ENCODE measurements around the gene MINPP1. TPM values are rescaled to one million over a fixed set of nuclear protein-coding genes. Genes with fewer than 3 reads are reported as not detected.
"Not testable (repeated sequence)": the region's sequence is repeated elsewhere in the genome, so short reads cannot be mapped to it uniquely, and the experiment has no call there.

Gene MINPP1
- polyA plus RNA-seq, 1 of the 3 experiments (the other 2 are of a cell fraction) = 23.7 TPM

- not testable (repeated sequence) for H3K9me3 ChIP-seq
Observed at GRCh38 chr10:87488733-87489132, 16.0 kb upstream of the MINPP1 start.

GRCh38 chr10:87490285-87490684 is 14.4 kb upstream of the MINPP1 start:
- POLR2A ChIA-PET = not testable (repeated sequence)

More at GRCh38 chr10:87488733-87489132, 16.0 kb upstream of the MINPP1 start:
- H2AFZ ChIP-seq (ENCODE audit: low read depth); H3K4me3 ChIP-seq (ENCODE audit: low read depth in 2 of 2, low read length in 1 of 2); H3K9ac ChIP-seq; DNase-seq; H3K27ac ChIP-seq (ENCODE audit: low read depth in 2 of 2, low read length in 1 of 2); H3K79me2 ChIP-seq (ENCODE audit: insufficient read depth); H3F3A ChIP-seq (replicated peaks; ENCODE audit: insufficient read depth); POLR2A ChIA-PET; H3K36me3 ChIP-seq (replicated peaks in 1 of 2; ENCODE audit: control insufficient read depth in 1 of 2, insufficient read depth in 2 of 2, low read length in 1 of 2); CTCF ChIA-PET; H3K4me1 ChIP-seq (ENCODE audit: control insufficient read depth in 1 of 2, insufficient read depth in 2 of 2, low read depth in 1 of 2, low read length in 1 of 2); H3K4me2 ChIP-seq; H3K27me3 ChIP-seq (ENCODE audit: insufficient read depth); H4K20me1 ChIP-seq (ENCODE audit: insufficient read depth); H3K9me2 ChIP-seq: not testable (repeated sequence)
- WGBS (ENCODE audit: low lambda C conversion rate) = 13% methylated on average over 1 of the region's 1 CpG

GRCh38 chr10:87492450-87492849 is 12.2 kb upstream of the MINPP1 start:
- H3K36me3 ChIP-seq (replicated peaks in 1 of 2; ENCODE audit: control insufficient read depth in 1 of 2, insufficient read depth in 2 of 2, low read length in 1 of 2); H3K4me1 ChIP-seq (ENCODE audit: control insufficient read depth in 1 of 2, insufficient read depth in 2 of 2, low read depth in 1 of 2, low read length in 1 of 2); POLR2A ChIA-PET; H4K20me1 ChIP-seq (ENCODE audit: insufficient read depth); CTCF ChIA-PET; H3F3A ChIP-seq (replicated peaks; ENCODE audit: insufficient read depth); H3K4me3 ChIP-seq (ENCODE audit: low read depth in 2 of 2, low read length in 1 of 2); H3K27me3 ChIP-seq (ENCODE audit: insufficient read depth); H3K9ac ChIP-seq; H2AFZ ChIP-seq (ENCODE audit: low read depth); H3K4me2 ChIP-seq; H3K9me3 ChIP-seq; H3K9me2 ChIP-seq; H3K27ac ChIP-seq (ENCODE audit: low read depth in 2 of 2, low read length in 1 of 2); H3K79me2 ChIP-seq (ENCODE audit: insufficient read depth); DNase-seq: not testable (repeated sequence)
- 68% methylated on average over 2 of the region's 2 CpGs for WGBS (ENCODE audit: low lambda C conversion rate)

More at GRCh38 chr10:87490285-87490684, 14.4 kb upstream of the MINPP1 start:
- H4K20me1 ChIP-seq (ENCODE audit: insufficient read depth); H3F3A ChIP-seq (replicated peaks; ENCODE audit: insufficient read depth); H3K4me1 ChIP-seq (ENCODE audit: control insufficient read depth in 1 of 2, insufficient read depth in 2 of 2, low read depth in 1 of 2, low read length in 1 of 2); H3K27me3 ChIP-seq (ENCODE audit: insufficient read depth); H3K9me3 ChIP-seq; H3K9me2 ChIP-seq; H3K9ac ChIP-seq; DNase-seq; H3K4me3 ChIP-seq (ENCODE audit: low read depth in 2 of 2, low read length in 1 of 2); H3K36me3 ChIP-seq (replicated peaks in 1 of 2; ENCODE audit: control insufficient read depth in 1 of 2, insufficient read depth in 2 of 2, low read length in 1 of 2); H3K27ac ChIP-seq (ENCODE audit: low read depth in 2 of 2, low read length in 1 of 2); H3K4me2 ChIP-seq; CTCF ChIA-PET; H2AFZ ChIP-seq (ENCODE audit: low read depth); H3K79me2 ChIP-seq (ENCODE audit: insufficient read depth): not testable (repeated sequence)
- whole genome bisulfite sequencing (ENCODE audit: low lambda C conversion rate) = 43% methylated on average over 1 of the region's 3 CpGs

GRCh38 chr10:87495446-87495845 is 9.2 kb upstream of the MINPP1 start:
- H3K4me1 ChIP-seq (ENCODE audit: control insufficient read depth in 1 of 2, insufficient read depth in 2 of 2, low read depth in 1 of 2, low read length in 1 of 2); CTCF ChIA-PET; H3K4me3 ChIP-seq (ENCODE audit: low read depth in 2 of 2, low read length in 1 of 2); H3K27me3 ChIP-seq (ENCODE audit: insufficient read depth); H3K27ac ChIP-seq (ENCODE audit: low read depth in 2 of 2, low read length in 1 of 2); H3K36me3 ChIP-seq (replicated peaks in 1 of 2; ENCODE audit: control insufficient read depth in 1 of 2, insufficient read depth in 2 of 2, low read length in 1 of 2); H3K4me2 ChIP-seq; POLR2A ChIA-PET; H3K9ac ChIP-seq; H3K9me2 ChIP-seq; H2AFZ ChIP-seq (ENCODE audit: low read depth); H3F3A ChIP-seq (replicated peaks; ENCODE audit: insufficient read depth); H4K20me1 ChIP-seq (ENCODE audit: insufficient read depth); DNase-seq; H3K79me2 ChIP-seq (ENCODE audit: insufficient read depth); H3K9me3 ChIP-seq: not testable (repeated sequence)
- WGBS (ENCODE audit: low lambda C conversion rate) = 47% methylated on average over 5 of the region's 5 CpGs

GRCh38 chr10:87497386-87497785 is 7.3 kb upstream of the MINPP1 start:
- H3F3A ChIP-seq (replicated peaks; ENCODE audit: insufficient read depth); H3K4me1 ChIP-seq (ENCODE audit: control insufficient read depth in 1 of 2, insufficient read depth in 2 of 2, low read depth in 1 of 2, low read length in 1 of 2); H2AFZ ChIP-seq (ENCODE audit: low read depth); H3K9me3 ChIP-seq; H3K27ac ChIP-seq (ENCODE audit: low read depth in 2 of 2, low read length in 1 of 2); H3K4me2 ChIP-seq; H3K36me3 ChIP-seq (replicated peaks in 1 of 2; ENCODE audit: control insufficient read depth in 1 of 2, insufficient read depth in 2 of 2, low read length in 1 of 2); H3K9ac ChIP-seq; H4K20me1 ChIP-seq (ENCODE audit: insufficient read depth); H3K9me2 ChIP-seq; POLR2A ChIA-PET; H3K79me2 ChIP-seq (ENCODE audit: insufficient read depth); H3K27me3 ChIP-seq (ENCODE audit: insufficient read depth); H3K4me3 ChIP-seq (ENCODE audit: low read depth in 2 of 2, low read length in 1 of 2); CTCF ChIA-PET; DNase-seq: not testable (repeated sequence)
- WGBS (ENCODE audit: low lambda C conversion rate) = 44% methylated on average over 2 of the region's 2 CpGs

Measured in SK-N-SH (cell line).